Measurements from ENCODE around the gene ACTN4. TPM values are rescaled to one million over a fixed set of nuclear protein-coding genes. Genes with fewer than 3 reads are reported as not detected.

Gene ACTN4
- total RNA-seq, 1 experiment from 2014 or later: 506 TPM

DNA sequence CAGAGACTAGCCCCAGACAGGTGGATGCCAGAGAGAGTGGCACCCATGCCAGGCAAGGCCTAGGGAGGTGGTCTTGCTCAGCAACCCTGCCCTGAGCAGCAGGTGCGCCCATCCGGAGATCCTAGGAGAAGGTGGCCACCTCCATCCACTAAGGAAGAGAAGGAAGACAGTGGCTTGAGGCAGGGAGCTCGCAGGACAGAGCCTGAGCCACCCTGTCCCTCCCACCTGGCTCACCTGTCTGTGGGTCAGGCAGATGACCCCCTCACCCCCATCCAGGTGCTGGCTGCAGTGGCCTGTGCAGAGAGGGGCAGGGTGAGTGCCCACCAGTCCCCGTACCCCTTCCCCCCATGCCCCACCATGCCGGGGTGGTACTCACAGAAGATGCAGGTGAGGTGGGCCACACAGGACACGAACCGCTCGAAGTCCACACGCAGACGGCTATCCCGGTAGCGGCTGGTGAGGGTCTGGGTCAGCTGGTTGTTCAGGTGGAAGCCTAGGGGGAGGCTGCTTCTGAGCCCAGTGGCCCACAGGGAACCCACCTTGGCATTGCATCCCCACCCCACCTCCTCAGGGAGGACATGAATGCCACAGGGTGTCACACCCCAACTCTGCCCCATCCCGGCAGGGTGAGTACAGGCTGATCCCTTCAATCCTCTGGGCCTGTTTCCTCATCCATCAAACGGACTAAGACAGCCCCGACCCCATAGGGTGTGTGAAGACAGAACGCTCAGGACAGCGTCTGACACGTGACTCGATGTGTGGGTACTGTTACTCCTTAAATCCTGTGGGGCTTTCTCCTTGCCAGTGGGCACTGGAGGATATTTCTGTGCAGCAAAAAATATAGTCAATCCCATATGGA is 83.5 kb downstream of the ACTN4 start (continued):
- TF ChIP-seq, protein P1, sequence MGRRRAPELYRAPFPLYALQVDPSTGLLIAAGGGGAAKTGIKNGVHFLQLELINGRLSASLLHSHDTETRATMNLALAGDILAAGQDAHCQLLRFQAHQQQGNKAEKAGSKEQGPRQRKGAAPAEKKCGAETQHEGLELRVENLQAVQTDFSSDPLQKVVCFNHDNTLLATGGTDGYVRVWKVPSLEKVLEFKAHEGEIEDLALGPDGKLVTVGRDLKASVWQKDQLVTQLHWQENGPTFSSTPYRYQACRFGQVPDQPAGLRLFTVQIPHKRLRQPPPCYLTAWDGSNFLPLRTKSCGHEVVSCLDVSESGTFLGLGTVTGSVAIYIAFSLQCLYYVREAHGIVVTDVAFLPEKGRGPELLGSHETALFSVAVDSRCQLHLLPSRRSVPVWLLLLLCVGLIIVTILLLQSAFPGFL (CRISPR knock-in tag; IDR thresholded peaks at IDR 0.05; ENCODE audit: borderline replicate concordance): no peak
- TF ChIP-seq E2F5 (CRISPR knock-in tag; IDR thresholded peaks at IDR 0.05) (no peak), ZNF138 (CRISPR knock-in tag; conservative IDR thresholded peaks at IDR 0.05) (no peak)

- H3K4me3 Mint-ChIP-seq: no peak overlapping the region
- POLR2A ChIA-PET: interaction anchor here (0.6 kb wide), 1 partner anchor 29 kb away, joined by 3 read pairs; no protein-coding TSS in a partner anchor
- TF ChIP-seq ZNF121 (CRISPR knock-in tag; IDR thresholded peaks at IDR 0.05): no peak
- TF ChIP-seq OVOL2 (CRISPR knock-in tag; IDR thresholded peaks at IDR 0.05; ENCODE audit: borderline replicate concordance): no peak
- TF ChIP-seq, protein P2, sequence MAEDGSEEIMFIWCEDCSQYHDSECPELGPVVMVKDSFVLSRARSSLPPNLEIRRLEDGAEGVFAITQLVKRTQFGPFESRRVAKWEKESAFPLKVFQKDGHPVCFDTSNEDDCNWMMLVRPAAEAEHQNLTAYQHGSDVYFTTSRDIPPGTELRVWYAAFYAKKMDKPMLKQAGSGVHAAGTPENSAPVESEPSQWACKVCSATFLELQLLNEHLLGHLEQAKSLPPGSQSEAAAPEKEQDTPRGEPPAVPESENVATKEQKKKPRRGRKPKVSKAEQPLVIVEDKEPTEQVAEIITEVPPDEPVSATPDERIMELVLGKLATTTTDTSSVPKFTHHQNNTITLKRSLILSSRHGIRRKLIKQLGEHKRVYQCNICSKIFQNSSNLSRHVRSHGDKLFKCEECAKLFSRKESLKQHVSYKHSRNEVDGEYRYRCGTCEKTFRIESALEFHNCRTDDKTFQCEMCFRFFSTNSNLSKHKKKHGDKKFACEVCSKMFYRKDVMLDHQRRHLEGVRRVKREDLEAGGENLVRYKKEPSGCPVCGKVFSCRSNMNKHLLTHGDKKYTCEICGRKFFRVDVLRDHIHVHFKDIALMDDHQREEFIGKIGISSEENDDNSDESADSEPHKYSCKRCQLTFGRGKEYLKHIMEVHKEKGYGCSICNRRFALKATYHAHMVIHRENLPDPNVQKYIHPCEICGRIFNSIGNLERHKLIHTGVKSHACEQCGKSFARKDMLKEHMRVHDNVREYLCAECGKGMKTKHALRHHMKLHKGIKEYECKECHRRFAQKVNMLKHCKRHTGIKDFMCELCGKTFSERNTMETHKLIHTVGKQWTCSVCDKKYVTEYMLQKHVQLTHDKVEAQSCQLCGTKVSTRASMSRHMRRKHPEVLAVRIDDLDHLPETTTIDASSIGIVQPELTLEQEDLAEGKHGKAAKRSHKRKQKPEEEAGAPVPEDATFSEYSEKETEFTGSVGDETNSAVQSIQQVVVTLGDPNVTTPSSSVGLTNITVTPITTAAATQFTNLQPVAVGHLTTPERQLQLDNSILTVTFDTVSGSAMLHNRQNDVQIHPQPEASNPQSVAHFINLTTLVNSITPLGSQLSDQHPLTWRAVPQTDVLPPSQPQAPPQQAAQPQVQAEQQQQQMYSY (CRISPR knock-in tag; IDR thresholded peaks at IDR 0.05): no peak
- TF ChIP-seq MXD4 (CRISPR knock-in tag; IDR thresholded peaks at IDR 0.05; ENCODE audit: borderline replicate concordance): no peak
- no peak for TF ChIP-seq SMAD3 (CRISPR knock-in tag; IDR thresholded peaks at IDR 0.05; ENCODE audit: borderline replicate concordance)
- TF ChIP-seq CBFB (CRISPR knock-in tag; IDR thresholded peaks at IDR 0.05; ENCODE audit: low read depth): no peak
- no peak for TF ChIP-seq ELF4 (CRISPR knock-in tag; IDR thresholded peaks at IDR 0.05; ENCODE audit: low read depth)
- no peak for TF ChIP-seq TEAD4 (CRISPR knock-in tag; IDR thresholded peaks at IDR 0.05)
- TF ChIP-seq, protein P3, sequence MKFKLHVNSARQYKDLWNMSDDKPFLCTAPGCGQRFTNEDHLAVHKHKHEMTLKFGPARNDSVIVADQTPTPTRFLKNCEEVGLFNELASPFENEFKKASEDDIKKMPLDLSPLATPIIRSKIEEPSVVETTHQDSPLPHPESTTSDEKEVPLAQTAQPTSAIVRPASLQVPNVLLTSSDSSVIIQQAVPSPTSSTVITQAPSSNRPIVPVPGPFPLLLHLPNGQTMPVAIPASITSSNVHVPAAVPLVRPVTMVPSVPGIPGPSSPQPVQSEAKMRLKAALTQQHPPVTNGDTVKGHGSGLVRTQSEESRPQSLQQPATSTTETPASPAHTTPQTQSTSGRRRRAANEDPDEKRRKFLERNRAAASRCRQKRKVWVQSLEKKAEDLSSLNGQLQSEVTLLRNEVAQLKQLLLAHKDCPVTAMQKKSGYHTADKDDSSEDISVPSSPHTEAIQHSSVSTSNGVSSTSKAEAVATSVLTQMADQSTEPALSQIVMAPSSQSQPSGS (CRISPR knock-in tag; IDR thresholded peaks at IDR 0.05; ENCODE audit: borderline replicate concordance, low read depth): no peak
- TF ChIP-seq E2F4 (CRISPR knock-in tag; IDR thresholded peaks at IDR 0.05; ENCODE audit: borderline replicate concordance, low read depth): no peak
- no peak for TF ChIP-seq ETV6 (CRISPR knock-in tag; IDR thresholded peaks at IDR 0.05)
- TF ChIP-seq ZNF396 (CRISPR knock-in tag; IDR thresholded peaks at IDR 0.05; ENCODE audit: borderline replicate concordance): no peak
- no peak for TF ChIP-seq ZNF138 (CRISPR knock-in tag; conservative IDR thresholded peaks at IDR 0.05)
- TF ChIP-seq, protein P4, sequence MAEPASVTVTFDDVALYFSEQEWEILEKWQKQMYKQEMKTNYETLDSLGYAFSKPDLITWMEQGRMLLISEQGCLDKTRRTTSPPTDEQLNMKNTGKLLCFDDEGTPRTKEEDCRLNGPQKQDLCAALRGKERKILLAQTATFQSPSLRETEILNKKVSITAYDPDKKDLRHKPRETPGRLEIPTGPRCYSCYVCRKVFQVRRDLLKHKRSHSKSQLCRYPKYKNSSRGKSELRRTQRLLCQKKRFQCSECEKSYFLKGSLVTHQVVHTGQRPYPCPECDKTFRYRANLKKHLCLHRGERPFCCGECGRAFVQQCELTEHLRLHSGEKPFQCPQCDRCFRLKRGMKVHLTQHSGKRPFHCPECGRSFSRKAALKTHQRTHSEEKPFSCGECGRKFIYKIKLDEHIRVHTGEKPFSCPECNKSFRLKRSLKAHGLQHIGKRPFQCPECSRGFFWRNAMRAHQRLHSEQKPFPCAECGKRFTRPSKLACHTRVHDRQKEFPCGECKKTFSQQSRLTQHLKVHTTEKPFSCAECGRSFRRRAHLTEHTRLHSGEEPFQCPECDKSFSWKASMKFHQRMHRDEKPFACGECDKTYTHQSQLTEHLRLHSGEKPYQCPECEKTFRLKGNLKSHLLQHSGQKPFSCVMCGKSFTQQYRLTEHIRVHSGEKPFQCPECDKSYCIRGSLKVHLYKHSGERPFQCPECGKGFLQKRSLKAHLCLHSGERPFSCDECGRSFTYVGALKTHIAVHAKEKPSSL (CRISPR knock-in tag; conservative IDR thresholded peaks at IDR 0.05): no peak
- ATAC-seq (no peak), DNase-seq (ENCODE audit: low spot score) (no peak)
- peak overlapping the region; percentile 27 for H3K27ac Mint-ChIP-seq
- peaks cover 7% of the 10 kb centered on the region for H3K4me1 Mint-ChIP-seq
- no peaks in the 10 kb centered on the region; the same call in 1 of the 2 replicates for H3K27me3 Mint-ChIP-seq (ENCODE audit: low read depth)
- no peaks in the 10 kb centered on the region for H3K9me3 Mint-ChIP-seq
- H3K36me3 Mint-ChIP-seq: peaks cover 15% of the 10 kb centered on the region
- CTCF ChIA-PET: interaction anchor here (3.8 kb wide), 1 partner anchor 13 kb away, joined by 16 read pairs; no protein-coding TSS in a partner anchor
These were observed 84.3 kb downstream of the ACTN4 start for GRCh38 chr19:38731654-38732301.
